ENCODE results near the gene SPATA21. TPM values are rescaled to one million over a fixed set of nuclear protein-coding genes. Genes with fewer than 3 reads are reported as not detected.

Gene SPATA21
- total RNA-seq, 1 experiment from 2014 or later: not detected

GRCh38 chr1:16378443-16378842, 58.8 kb downstream of the SPATA21 start:
- Histone ChIP-seq H2BK15ac (ENCODE audit: low read depth, low read length) (no peak overlapping the region), H3K9me3 (ENCODE audit: control insufficient read depth, low read depth, low read length) (no peaks in the 10 kb centered on the region), H2BK5ac (ENCODE audit: insufficient read length, low read length) (no peak overlapping the region), H3K4ac (ENCODE audit: low read depth, low read length) (no peak overlapping the region), H3K27me3 (ENCODE audit: insufficient read depth, low read length) (no peaks in the 10 kb centered on the region), H3K18ac (ENCODE audit: insufficient read length, low read depth, low read length) (no peak overlapping the region), H2AK5ac (ENCODE audit: insufficient read length, low read length) (no peak overlapping the region), H2BK20ac (ENCODE audit: low read depth, low read length, poor library complexity, severe bottlenecking) (no peak overlapping the region), H3K4me1 (ENCODE audit: insufficient read depth, low read length) (no peaks in the 10 kb centered on the region; the same call in 1 of the 2 replicates), H3K79me2 (ENCODE audit: insufficient read depth, low read length) (peaks cover 51% of the 10 kb centered on the region; the same call in 1 of the 2 replicates), H3K4me2 (ENCODE audit: insufficient read depth, insufficient read length, low read length) (no peak overlapping the region), H3K23me2 (ENCODE audit: insufficient read length, low read depth, low read length, poor library complexity, severe bottlenecking) (no peaks in the 10 kb centered on the region), H3T11ph (ENCODE audit: low read length) (no peak overlapping the region), H3K9ac (ENCODE audit: extremely low read depth, insufficient read length, low read length) (no peak overlapping the region), H3K27ac (ENCODE audit: insufficient read length, low read depth, low read length) (no peak overlapping the region), H3K23ac (ENCODE audit: insufficient read length, low read depth, low read length) (no peak overlapping the region), H3K56ac (ENCODE audit: insufficient read length, low read depth, low read length) (no peak overlapping the region), H4K20me1 (ENCODE audit: control insufficient read depth, insufficient read depth, insufficient read length) (no peaks in the 10 kb centered on the region), H3K79me1 (ENCODE audit: insufficient read depth, low read depth, low read length, poor library complexity, severe bottlenecking) (peaks cover 3% of the 10 kb centered on the region), H2BK120ac (ENCODE audit: low read depth, low read length, poor library complexity, severe bottlenecking) (no peak overlapping the region), H2AFZ (ENCODE audit: low read length) (no peak overlapping the region), H3K14ac (ENCODE audit: insufficient read depth, low read length) (no peak overlapping the region), H4K8ac (replicated peaks; ENCODE audit: insufficient read length, low read depth, low read length) (no peak overlapping the region), H4K91ac (ENCODE audit: insufficient read length, low read depth, low read length) (no peak overlapping the region), H2BK12ac (ENCODE audit: insufficient read length, low read depth, low read length) (no peak overlapping the region), H4K5ac (ENCODE audit: insufficient read length, low read depth, low read length) (no peak overlapping the region)
- H3K36me3 Mint-ChIP-seq (ENCODE audit: insufficient read depth in 1 of 3, low read depth in 3 of 3): peaks cover 0 to 8% (median 4%) of the 10 kb centered on the region in 3 experiments; a peak in 3 of 7 replicates
- WGBS (ENCODE audit: extremely low coverage, insufficient read length, low lambda C conversion rate): no CpG with 5 or more reads among the region's 7 CpGs
- TF ChIP-seq CTCF (conservative IDR thresholded peaks at IDR 0.05): no peak
- H3K4me1 Mint-ChIP-seq: peaks cover 30 to 33% of the 10 kb centered on the region in 2 experiments
- no peak overlapping the region for H3K27ac Mint-ChIP-seq
- H3K9me3 Mint-ChIP-seq: no peaks in the 10 kb centered on the region; a peak in 1 of 5 replicates
- no peak overlapping the region for H3K4me3 Mint-ChIP-seq
- DNase-seq: no peak
- no peaks in the 10 kb centered on the region for H3K27me3 Mint-ChIP-seq (ENCODE audit: low read depth)
